Esophagus squamous epithelium (tissue), 4 donors: Measurements from ENCODE around the gene GALNT17.

Experiments
- POLR2A ChIP-seq, 4 donors: fragments of 450-650 bp; IDR thresholded peaks; one replicate each; pipeline ENCODE4 v1.6.1; 2017; ENCODE audit warnings: antibody characterized with exemption in 4 of 4, mild to moderate bottlenecking in 4 of 4, moderate library complexity in 3 of 4
- TF ChIP-seq, protein P1 (sequence below), 6 experiments: fragments of 450-650 bp in 4 of 6; fragments of 200-600 bp in 2 of 6; sonication (generic) in 2 of 6; IDR thresholded peaks; one replicate each; pipeline ENCODE4 v1.5.1; 2016 to 2019; ENCODE audit warnings: antibody characterized with exemption in 6 of 6, mild to moderate bottlenecking in 4 of 6, moderate library complexity in 4 of 6

DNA sequence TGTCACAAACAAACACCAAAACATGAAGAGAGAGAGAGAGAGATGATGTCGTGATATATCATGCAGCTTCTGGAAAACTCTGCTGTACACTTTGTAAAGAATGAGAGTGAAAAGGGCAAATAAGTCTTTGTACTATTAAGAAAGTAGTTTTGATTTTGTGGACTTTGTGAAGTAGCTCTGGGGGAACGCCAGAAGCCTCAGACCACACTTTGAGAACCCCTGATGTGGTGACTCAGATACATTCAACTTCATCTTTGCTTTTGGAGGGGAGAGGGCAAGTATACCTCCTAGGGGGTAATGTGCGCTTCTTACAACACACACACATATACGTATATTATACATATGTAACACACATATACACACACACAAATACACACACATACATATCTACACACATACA, 84.3 kb downstream of the GALNT17 start:
- TF ChIP-seq, protein P1, sequence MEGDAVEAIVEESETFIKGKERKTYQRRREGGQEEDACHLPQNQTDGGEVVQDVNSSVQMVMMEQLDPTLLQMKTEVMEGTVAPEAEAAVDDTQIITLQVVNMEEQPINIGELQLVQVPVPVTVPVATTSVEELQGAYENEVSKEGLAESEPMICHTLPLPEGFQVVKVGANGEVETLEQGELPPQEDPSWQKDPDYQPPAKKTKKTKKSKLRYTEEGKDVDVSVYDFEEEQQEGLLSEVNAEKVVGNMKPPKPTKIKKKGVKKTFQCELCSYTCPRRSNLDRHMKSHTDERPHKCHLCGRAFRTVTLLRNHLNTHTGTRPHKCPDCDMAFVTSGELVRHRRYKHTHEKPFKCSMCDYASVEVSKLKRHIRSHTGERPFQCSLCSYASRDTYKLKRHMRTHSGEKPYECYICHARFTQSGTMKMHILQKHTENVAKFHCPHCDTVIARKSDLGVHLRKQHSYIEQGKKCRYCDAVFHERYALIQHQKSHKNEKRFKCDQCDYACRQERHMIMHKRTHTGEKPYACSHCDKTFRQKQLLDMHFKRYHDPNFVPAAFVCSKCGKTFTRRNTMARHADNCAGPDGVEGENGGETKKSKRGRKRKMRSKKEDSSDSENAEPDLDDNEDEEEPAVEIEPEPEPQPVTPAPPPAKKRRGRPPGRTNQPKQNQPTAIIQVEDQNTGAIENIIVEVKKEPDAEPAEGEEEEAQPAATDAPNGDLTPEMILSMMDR (IDR thresholded peaks at IDR 0.05), result no peak
- no peak for TF ChIP-seq POLR2A (IDR thresholded peaks at IDR 0.05)
